ENCODE measurements around the gene PDIA6.

GRCh38 chr2:10844097-10844496 is 31.5 kb upstream of the PDIA6 start:
- TF ChIP-seq CTCF (conservative IDR thresholded peaks at IDR 0.05) (no peak), ZFX (IDR thresholded peaks at IDR 0.05) (no peak)
